OCI-LY7 (cell line): ENCODE results near the gene VSIR. TPM values are rescaled to one million over a fixed set of nuclear protein-coding genes. Genes with fewer than 3 reads are reported as not detected.

Source experiments
- BruUV-seq: library from RNA; stranded (reverse); fragments of 400-500 nt; replicated peaks from 2 replicates; lab custom pipeline; 2021; lab: Mats Ljungman, UMichigan
- CTCF ChIA-PET: fragments of 300-600 bp; sonication (Branson Sonifier 250); formaldehyde crosslinking; loops from one replicate; lab custom pipeline; 2022; ENCODE audit warnings: antibody characterized with exemption; ENCODE audit not compliant: unreplicated experiment; lab: Charles Lee
- POLR2A ChIA-PET: fragments of 300-600 bp; sonication (Branson Sonifier 250); formaldehyde crosslinking; loops from one replicate; lab custom pipeline; 2022; ENCODE audit warnings: antibody characterized with exemption; lab: Charles Lee
- DNase-seq: peaks from one replicate; pipeline ENCODE4 v3.0.0-alpha.2; 2015; ENCODE audit warnings: low spot score
- H2AFZ ChIP-seq: fragments of 200-600 bp; sonication (generic), shearing (Covaris generic); 2 replicates; pipeline ENCODE4 v1.6.1; 2014; ENCODE audit warnings: mild to moderate bottlenecking, antibody characterized with exemption, low read length, moderate library complexity
- H3K27ac ChIP-seq: fragments of 200-600 bp; sonication (generic); 2 replicates; pipeline ENCODE4 v1.5.1; 2014; ENCODE audit warnings: mixed run types, low read depth, mild to moderate bottlenecking, moderate library complexity, low read length, inconsistent platforms; ENCODE audit not compliant: poor library complexity, severe bottlenecking
- H3K36me3 ChIP-seq: fragments of 200-600 bp; sonication (generic); 2 replicates; pipeline ENCODE4 v1.6.1; 2014; ENCODE audit warnings: mild to moderate bottlenecking, antibody characterized with exemption, low read length, moderate library complexity, mixed read lengths; ENCODE audit not compliant: insufficient read depth
- H3K4me1 ChIP-seq: fragments of 200-600 bp; sonication (generic); 2 replicates; pipeline ENCODE4 v1.5.1; 2014; ENCODE audit warnings: mild to moderate bottlenecking, low read length; ENCODE audit not compliant: insufficient read depth, poor library complexity, severe bottlenecking
- H3K4me2 ChIP-seq: fragments of 200-600 bp; sonication (generic); 2 replicates; pipeline ENCODE4 v1.6.1; 2014; ENCODE audit warnings: mild to moderate bottlenecking, low read length
- H3K4me3 ChIP-seq: fragments of 200-600 bp; sonication (generic); 2 replicates; pipeline ENCODE4 v1.5.1; 2014; ENCODE audit warnings: mild to moderate bottlenecking, low read depth, low read length; ENCODE audit not compliant: poor library complexity, severe bottlenecking
- H3K79me2 ChIP-seq: fragments of 200-600 bp; sonication (generic); 2 replicates; pipeline ENCODE4 v1.6.1; 2016; ENCODE audit warnings: low read depth, mild to moderate bottlenecking, low read length, moderate library complexity, mixed read lengths; ENCODE audit not compliant: insufficient read depth
- H3K9me2 ChIP-seq: fragments of 200-600 bp; sonication (generic); 2 replicates; pipeline ENCODE4 v1.6.1; 2016; ENCODE audit warnings: mild to moderate bottlenecking, low read length, mixed read lengths; ENCODE audit not compliant: insufficient read depth
- H3K9me3 ChIP-seq: fragments of 200-600 bp; sonication (generic); 2 replicates; pipeline ENCODE4 v1.6.1; 2014; ENCODE audit warnings: mild to moderate bottlenecking, mixed run types, low read length, mixed read lengths
- H4K20me1 ChIP-seq: fragments of 200-600 bp; sonication (generic); 2 replicates; pipeline ENCODE4 v1.6.1; 2014; ENCODE audit warnings: mild to moderate bottlenecking, antibody characterized with exemption, low read length, moderate library complexity, mixed read lengths; ENCODE audit not compliant: insufficient read depth
- EZH2phosphoT487 ChIP-seq: fragments of 200-600 bp; sonication (generic); IDR thresholded peaks from 2 replicates; pipeline ENCODE4 v1.6.1; 2018; ENCODE audit warnings: low read depth, borderline replicate concordance, mild to moderate bottlenecking, mixed run types, antibody characterized with exemption, low read length, moderate library complexity, mixed read lengths
- intact Hi-C: fragments of 100-400 bp; cut with micrococcal nuclease; formaldehyde crosslinking; loops from one replicate; pipeline ENCODE4 v1.10.0; 2022; ENCODE audit not compliant: unreplicated experiment
- total RNA-seq, 2 experiments: library from RNA; depleted of rRNA in 1 of 2; stranded (reverse); fragments of >200 nt in 1 of 2; shearing (Covaris generic) in 1 of 2; gene quantifications; 2 replicates each; pipeline ENCODE4 v1.2.3, GENCODE V29; 2014 to 2022
- TF ChIP-seq, protein P1 (sequence below): fragments of 200-600 bp; sonication (generic); conservative IDR thresholded peaks from 2 replicates; pipeline ENCODE4 v1.5.1; 2014; ENCODE audit warnings: mild to moderate bottlenecking, antibody characterized with exemption, low read length, moderate library complexity, mixed read lengths

The VSIR gene
- total RNA-seq, 2 experiments from 2014 or later, result 2.2 to 9.0 TPM

DNA sequence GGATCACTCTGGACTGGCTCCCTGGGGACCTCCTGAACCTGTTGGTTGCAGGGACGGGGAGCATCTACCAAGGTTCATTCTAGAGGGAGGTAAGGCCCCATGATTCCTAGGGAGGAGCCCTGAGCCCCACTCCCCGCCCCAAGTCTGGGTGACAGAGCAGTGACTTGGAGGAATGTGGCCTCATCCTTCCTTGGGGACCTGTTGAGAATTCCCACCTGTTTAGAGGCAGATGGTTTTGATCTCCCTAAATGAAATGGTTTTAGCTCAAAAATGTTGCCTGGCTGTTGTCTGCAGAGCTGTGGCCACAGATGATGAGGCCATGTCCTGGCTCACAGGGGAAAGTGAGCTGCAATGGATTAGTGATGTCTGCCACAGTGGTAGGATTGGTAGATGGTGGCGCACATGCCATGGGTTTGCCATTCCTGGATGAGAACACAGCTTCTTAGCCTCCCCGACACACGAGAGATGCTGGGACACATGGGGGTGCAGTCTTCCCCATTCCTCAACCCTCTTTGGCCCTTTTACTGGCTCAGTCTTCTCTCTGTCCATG lies 66.0 kb downstream of the VSIR start:
- H3K4me2 ChIP-seq, result no peak overlapping the region
- DNase-seq, result no peak
- no TSS peak for BruUV-seq
- peaks cover 3% of the 10 kb centered on the region for H3K4me1 ChIP-seq
- TF ChIP-seq EZH2phosphoT487, result no peak
- TF ChIP-seq, protein P1, sequence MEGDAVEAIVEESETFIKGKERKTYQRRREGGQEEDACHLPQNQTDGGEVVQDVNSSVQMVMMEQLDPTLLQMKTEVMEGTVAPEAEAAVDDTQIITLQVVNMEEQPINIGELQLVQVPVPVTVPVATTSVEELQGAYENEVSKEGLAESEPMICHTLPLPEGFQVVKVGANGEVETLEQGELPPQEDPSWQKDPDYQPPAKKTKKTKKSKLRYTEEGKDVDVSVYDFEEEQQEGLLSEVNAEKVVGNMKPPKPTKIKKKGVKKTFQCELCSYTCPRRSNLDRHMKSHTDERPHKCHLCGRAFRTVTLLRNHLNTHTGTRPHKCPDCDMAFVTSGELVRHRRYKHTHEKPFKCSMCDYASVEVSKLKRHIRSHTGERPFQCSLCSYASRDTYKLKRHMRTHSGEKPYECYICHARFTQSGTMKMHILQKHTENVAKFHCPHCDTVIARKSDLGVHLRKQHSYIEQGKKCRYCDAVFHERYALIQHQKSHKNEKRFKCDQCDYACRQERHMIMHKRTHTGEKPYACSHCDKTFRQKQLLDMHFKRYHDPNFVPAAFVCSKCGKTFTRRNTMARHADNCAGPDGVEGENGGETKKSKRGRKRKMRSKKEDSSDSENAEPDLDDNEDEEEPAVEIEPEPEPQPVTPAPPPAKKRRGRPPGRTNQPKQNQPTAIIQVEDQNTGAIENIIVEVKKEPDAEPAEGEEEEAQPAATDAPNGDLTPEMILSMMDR, result no peak
- no peaks in the 10 kb centered on the region for H4K20me1 ChIP-seq
- intact Hi-C loops, result no loop called here
- no peak overlapping the region for H2AFZ ChIP-seq
- ChIA-PET POLR2A (interaction anchor here (1.0 kb wide), 1 partner anchor 363 kb away, joined by 3 read pairs; no protein-coding TSS in a partner anchor), CTCF (interaction anchor here (1.0 to 1.9 kb wide), 2 partner anchors 9 to 13 kb away, joined by 6 read pairs; no protein-coding TSS in a partner anchor)
- H3K79me2 ChIP-seq, result no peaks in the 10 kb centered on the region
- no peaks in the 10 kb centered on the region for H3K9me3 ChIP-seq
- no peak overlapping the region for H3K4me3 ChIP-seq
- H3K9me2 ChIP-seq, result no peaks in the 10 kb centered on the region
- H3K36me3 ChIP-seq, result no peaks in the 10 kb centered on the region
- no peak overlapping the region for H3K27ac ChIP-seq

DNA sequence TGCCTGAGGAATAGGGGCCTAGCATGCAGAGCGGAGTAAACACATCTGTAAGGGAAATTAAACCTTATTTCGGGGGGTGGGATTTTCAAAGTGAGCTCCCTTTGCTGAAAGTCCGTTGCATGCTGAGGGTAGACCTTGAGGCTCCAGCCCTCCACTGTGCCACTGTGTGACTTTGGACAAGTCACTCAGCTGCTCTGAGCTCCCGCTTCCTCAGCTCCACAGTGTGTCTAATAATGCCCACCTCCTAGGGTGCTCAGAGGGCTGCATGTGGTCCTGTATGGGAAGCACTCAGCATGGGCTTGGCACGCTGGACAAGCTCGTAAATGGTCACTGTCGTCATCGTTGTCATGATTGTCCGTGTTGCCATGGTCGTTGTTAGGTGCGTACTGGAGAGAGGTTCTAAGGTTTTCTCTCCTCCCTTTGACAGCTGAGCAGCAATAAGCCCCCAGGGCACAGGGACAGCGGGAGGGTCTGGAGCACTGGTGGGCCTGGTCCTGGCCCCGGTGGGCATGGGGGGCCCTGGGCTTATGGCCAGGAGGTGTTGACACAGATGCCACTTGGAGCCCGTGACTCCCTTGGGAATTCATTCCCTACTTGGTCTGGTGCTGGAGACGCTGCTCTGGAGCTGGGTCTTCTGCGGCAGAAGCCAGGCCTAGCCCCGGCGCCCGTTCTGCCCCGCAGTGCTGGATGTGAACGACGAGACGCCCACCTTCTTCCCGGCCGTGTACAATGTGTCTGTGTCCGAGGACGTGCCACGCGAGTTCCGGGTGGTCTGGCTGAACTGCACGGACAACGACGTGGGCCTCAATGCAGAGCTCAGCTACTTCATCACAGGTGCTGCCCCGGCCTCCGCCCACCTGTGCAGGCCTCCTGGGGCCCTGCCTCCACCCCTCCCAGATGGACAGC lies 66.9 kb downstream of the VSIR start:
- no peaks in the 10 kb centered on the region for H3K9me3 ChIP-seq
- H3K4me1 ChIP-seq, result no peaks in the 10 kb centered on the region
- H4K20me1 ChIP-seq, result no peaks in the 10 kb centered on the region
- POLR2A ChIA-PET, result interaction anchor here (0.9 to 1.2 kb wide), 3 partner anchors 42 to 362 kb away, joined by 3 to 5 read pairs (median 5); no protein-coding TSS in a partner anchor
- no peaks in the 10 kb centered on the region for H3K36me3 ChIP-seq
- TF ChIP-seq, protein P1, result no peak
- no peak for TF ChIP-seq EZH2phosphoT487
- intact Hi-C loops, result no loop called here
- CTCF ChIA-PET, result interaction anchor here (0.6 to 1.9 kb wide), 3 partner anchors 8 to 88 kb away, joined by 3 to 6 read pairs (median 4); no protein-coding TSS in a partner anchor
- H3K79me2 ChIP-seq, result no peaks in the 10 kb centered on the region
- no peaks in the 10 kb centered on the region for H3K9me2 ChIP-seq
- no peak overlapping the region for H2AFZ ChIP-seq
- no peak overlapping the region for H3K27ac ChIP-seq
- H3K4me2 ChIP-seq, result no peak overlapping the region
- no TSS peak for BruUV-seq
- DNase-seq, result no peak
- no peak overlapping the region for H3K4me3 ChIP-seq
